HuH-7.5 (cell line): ENCODE measurements around the gene TRIM43.
"Not testable (repeated sequence)": the region's sequence is repeated elsewhere in the genome, so short reads cannot be mapped to it uniquely, and the experiment has no call there.

Experiments used
- DNase-seq: peaks from one replicate; pipeline ENCODE4 v3.0.0; 2011; ENCODE audit warnings: low spot score

Gene TRIM43

DNA sequence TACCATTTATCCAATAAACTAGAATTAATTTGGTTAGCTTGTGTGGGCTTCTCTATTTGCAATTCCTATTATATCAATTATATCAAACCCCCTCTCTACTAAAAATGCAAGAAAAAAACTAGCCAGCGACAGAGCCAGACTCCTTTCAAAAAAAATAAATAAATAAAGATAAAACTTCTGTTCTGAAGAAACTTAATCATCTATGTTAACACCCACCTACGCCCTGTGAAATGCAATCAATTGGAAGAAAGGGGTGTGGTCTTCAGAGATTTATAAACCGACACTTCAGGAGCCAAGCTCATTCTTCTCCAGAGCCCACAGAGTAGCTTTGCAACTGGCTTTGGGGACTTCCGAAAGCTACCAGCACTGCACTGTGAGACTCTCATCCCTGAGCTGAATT lies at the start of gene TRIM43:
TRIM43 (plus strand) TSS at position 301 of the 400 bp plus-strand sequence. CDS start 2,023 bp downstream, outside the sequence.
- not testable (repeated sequence) for DNase-seq

- DNase-seq: no peak
Observed at GRCh38 chr2:95551055-95551568, 40.7 kb upstream of the TRIM43 start.

GRCh38 chr2:95552911-95553310 lies 38.9 kb upstream of the TRIM43 start:
- DNase-seq: no peak

DNA sequence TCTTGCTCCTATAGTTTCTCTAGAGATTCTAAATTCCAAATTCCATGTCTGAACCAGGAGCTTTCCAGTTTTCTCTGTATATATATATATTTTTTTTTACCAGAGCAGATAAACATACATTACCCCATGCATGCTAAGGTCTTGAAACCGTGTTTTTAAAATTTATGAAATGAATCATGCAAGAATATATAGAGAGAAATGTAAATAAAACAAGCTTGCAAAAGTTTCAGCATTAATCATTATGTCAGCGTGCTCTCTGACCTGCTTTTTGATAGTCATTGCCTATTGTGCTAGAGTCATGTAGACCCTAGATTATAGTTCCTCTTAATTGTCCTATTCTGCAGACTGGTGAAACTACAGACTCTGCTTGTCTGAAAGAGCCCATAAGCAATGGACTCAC lies 22.6 kb upstream of the TRIM43 start:
- no peak for DNase-seq

GRCh38 chr2:95573866-95574265 lies 17.9 kb upstream of the TRIM43 start:
- no peak for DNase-seq

DNA sequence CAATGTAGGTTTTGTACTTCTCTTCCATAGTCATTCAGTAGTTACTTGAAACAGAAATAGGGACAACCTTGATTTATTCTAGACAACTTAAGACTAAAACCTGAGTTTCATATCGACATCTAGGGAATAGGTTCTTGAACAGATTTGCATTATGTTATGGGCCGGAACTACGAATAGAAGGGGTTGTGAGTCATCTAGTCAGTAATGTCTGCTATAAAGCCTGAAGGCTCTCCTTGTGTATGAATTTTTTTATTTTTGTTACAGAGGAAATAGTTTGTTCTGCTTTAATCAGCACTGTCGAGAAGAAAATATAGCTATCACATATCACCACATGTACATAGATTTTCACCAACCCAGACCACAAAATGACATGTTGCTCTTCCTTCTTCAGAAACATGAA lies 17.3 kb upstream of the TRIM43 start:
- DNase-seq: no peak

DNA sequence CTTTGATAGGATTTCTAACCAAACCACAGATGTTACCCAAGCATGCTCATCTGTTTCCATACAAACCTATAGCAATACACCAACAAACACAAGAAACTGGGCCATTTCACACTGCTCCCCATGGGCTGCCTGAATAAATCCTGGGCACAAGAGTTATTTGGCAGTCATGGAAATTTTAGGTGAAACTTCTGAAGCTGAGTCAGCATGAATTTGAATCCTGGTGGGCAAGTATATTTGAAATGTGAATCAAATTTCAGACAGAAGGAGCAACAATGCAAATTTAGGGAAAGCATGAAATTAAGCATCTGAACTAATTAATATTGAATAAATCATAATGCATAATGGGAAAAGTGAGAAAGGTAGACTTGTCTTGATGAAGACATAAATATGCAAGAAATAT lies 15.9 kb upstream of the TRIM43 start:
- DNase-seq: no peak

DNA sequence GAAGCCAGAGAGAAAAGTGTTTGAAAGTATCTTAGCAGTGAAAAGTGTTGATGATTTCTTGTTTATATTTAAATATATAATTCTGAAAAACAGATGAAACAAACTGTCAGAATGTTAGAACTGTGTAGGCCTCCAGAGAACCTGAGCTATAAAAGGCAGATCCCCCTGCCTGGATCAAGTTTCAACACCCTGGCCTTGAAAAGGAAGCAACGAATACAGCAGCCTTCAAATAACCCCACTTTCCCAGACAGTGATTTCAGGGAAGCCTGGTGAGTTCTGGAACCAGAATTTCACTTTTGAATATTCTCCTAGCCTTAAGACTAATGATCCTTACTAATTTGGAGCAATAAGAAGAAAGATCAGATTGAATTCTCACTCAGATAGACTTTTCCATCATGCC lies 13.3 kb upstream of the TRIM43 start:
- no peak for DNase-seq

GRCh38 chr2:95583545-95583944 lies 8.3 kb upstream of the TRIM43 start:
- not testable (repeated sequence) for DNase-seq

DNA sequence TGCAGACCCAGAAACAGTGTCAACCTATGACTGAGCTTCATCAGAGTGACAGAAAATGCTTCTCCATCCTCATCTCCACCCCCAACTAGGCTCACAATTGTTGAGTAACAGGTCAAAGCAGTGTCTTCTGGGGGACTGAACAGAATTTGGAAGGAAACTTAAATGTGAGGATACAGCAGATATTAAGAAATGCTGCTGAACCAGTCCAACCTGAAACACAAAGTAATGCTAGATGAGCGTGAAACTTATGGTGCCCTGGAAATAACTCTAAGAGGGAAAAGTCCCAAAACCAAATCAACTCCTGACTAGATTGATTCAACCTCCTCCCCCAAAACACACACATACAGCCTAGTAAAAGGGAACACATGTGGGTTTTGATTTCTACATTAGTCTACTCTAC lies 7.5 kb upstream of the TRIM43 start:
- DNase-seq: not testable (repeated sequence)

DNA sequence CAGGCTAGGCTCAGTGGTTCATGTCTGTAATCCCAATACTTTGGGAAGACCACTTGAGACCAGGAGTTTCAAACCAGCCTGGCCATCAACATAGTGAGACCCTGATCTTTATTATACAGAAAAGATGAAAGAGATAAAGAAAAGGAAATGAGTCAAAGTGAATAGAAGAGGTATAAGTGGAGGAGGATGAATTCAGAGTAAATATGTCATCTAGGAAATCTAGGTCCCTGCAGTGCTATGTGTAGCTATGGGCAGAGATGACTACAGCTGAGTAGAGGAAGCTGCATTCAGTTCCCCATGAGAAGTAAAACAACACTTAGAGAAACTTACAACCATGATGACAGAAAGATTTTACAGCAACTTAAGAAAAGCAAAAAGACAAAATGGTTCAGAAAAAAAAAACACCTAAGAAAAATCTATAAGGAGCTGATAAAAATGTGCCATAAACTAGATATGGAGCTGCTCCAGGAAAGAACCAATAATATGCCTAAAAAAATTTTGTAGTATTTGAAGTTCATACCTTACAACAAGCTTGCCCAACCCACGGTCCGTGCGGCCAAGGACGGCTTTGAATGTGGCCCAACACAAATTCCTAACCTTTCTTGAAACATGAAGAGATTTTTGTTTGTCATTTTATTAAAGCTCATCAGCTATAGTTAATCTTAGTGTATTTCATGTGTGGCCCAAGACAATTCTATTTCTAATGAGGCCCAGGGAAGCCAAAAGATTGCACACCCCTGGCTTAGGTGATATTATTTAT lies 1.8 kb upstream of the TRIM43 start:
- not testable (repeated sequence) for DNase-seq

GRCh38 chr2:95592973-95593372 lies 1.2 kb downstream of the TRIM43 start:
- not testable (repeated sequence) for DNase-seq

DNA sequence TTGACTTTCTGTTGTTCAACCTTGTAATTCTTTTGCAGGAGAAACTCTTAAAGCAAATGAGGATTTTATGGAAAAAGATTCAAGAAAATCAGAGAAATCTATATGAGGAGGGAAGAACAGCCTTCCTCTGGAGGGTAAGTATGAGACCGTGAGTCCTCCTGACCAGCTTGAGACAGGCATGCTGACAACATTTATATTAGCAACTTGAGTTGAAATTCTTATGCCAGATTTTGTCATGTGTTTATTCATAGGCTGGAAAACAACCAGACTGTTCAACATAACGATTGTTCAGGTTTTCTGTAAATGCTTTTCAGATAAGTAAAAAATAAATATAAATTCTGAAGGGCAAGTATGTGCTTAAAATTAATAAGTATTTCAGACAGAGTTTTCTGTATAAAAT lies 3.2 kb downstream of the TRIM43 start:
- DNase-seq: not testable (repeated sequence)

DNA sequence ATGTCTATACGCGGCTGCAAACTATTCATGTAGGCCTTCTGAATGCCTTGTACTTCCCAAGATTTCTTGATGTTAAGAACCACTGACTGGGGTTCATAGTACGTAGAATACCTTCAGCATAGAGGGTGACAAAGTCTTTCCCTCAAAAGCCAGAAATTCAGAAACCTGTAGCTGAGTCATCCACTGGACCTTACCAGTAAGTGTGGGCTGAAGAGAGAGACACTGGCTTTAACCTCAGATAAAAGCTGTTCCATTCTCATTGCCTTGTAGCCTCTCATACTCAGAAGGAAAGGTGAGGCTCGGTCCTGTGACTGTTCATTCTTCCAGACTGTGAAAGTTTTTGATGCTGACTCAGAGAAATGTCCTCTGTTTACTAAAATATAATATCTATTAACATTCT lies 9.5 kb downstream of the TRIM43 start:
- not testable (repeated sequence) for DNase-seq

GRCh38 chr2:95602146-95602545 lies 10.3 kb downstream of the TRIM43 start:
- DNase-seq: not testable (repeated sequence)

DNA sequence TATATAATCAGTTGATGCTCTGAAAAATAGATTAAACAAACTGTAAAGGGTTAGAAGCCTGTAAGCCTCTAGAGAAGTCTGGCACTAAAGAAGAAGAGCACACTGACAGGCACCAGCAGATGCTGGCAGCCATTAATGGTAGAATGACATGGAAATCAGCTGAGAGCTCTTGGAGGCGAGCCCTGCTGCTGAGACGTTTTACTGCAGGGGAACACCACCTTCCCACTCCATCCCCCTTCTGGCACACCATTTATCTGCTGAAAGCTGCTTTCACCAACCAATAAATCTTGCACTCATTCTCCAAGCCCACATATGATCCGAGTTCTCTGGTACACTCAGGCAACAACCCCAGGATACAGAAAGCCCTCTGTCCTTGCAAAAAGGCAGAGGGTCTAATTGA lies 16.6 kb downstream of the TRIM43 start:
- not testable (repeated sequence) for DNase-seq

DNA sequence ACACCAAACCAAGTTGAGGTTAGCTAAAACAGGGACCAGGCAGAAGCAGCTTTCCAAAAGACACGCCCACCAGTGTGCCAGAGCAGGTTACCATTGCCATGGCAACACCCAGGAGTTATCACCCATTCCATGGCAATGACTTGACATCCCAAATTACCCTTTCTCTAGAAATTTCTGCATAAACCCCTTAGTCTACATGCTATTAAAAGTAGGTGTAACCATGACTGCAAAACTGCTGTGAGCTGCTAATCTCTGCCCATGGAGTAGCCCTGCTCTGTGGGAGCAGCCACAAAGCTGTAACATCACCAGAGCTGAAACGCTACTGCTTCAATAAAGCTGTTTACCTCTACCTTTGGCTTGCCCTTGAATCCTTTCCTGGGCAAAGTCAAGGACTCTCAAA lies 18.0 kb downstream of the TRIM43 start:
- DNase-seq: not testable (repeated sequence)

GRCh38 chr2:95613048-95613447 lies 21.2 kb downstream of the TRIM43 start:
- DNase-seq: not testable (repeated sequence)

- not testable (repeated sequence) for DNase-seq
Observed at GRCh38 chr2:95622728-95623127, 30.9 kb downstream of the TRIM43 start.

GRCh38 chr2:95630987-95631386 lies 39.2 kb downstream of the TRIM43 start:
- not testable (repeated sequence) for DNase-seq

- not testable (repeated sequence) for DNase-seq
Observed at GRCh38 chr2:95633626-95634259, 41.9 kb downstream of the TRIM43 start.

DNA sequence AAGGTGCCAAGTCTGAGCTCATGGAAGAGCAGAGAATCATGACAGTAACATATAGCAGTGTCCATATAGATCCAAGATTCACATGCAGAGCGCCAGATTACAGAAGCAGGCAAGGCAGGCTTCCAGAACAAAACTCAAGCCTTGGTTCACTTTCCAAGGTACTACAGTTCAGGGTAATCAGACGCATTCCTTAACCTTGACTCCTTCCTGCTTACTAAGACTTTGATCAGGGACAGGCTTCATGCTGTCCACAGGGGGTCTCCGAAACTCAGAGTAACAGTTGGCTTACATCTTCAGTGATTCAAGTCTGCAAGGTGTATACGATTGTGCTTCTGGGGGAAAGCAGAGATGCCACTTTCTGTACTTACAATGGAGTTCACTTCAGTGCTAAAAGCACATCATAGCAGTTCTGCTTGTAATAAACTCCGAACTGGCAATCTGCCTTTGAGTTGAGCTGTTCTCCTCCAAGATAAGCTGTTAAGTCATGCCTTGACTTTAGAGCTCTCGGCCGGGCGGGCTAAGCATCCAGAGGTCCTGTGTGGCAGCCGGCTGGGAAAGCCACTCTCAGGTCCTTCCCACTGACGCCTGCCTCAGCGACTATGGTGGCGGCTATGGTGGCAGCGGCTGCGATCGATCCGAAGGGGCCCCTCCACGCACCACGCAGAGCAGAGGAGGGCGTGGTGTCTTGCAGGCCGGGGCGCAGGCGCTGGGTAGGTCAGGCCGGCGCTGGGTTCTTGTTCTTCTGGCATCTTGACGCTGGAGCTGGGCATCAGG lies 48.9 kb downstream of the TRIM43 start:
- not testable (repeated sequence) for DNase-seq

DNA sequence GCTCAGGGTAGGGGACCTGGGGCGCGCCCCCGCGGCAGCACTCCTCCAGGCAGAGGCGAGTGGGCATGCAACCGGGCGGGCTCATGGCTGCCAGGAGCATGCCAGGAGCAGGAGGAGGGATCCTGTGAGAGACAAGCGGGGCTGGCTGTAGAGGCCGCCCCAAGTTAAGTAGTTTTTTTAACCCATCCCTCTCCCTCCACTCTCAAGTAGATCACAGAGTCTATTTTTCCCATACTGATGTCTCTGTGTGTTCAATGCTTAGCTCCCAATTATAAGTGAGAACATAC lies 49.4 kb downstream of the TRIM43 start:
- DNase-seq: not testable (repeated sequence)
